GM21723 (cell line): Measurements from ENCODE around the gene SLC2A2.

ENCODE experiments used
- ATAC-seq: cut with Tn5 transposase; IDR thresholded peaks from one replicate; pipeline ENCODE4 v1.9.1; 2021; ENCODE audit warnings: mild to moderate bottlenecking, moderate library complexity; ENCODE audit not compliant: unreplicated experiment

Gene SLC2A2

GRCh38 chr3:171038342-171038741 lies 11.8 kb upstream of the SLC2A2 start:
- no peak for ATAC-seq

- no peak for ATAC-seq
Measured at GRCh38 chr3:171028779-171029232, 2.3 kb upstream of the SLC2A2 start.

GRCh38 chr3:171028025-171028778 lies 1.7 kb upstream of the SLC2A2 start:
- no peak for ATAC-seq

GRCh38 chr3:171023566-171023965 lies 3.0 kb downstream of the SLC2A2 start:
- no peak for ATAC-seq

- no peak for ATAC-seq
Measured at GRCh38 chr3:171021377-171021776, 5.1 kb downstream of the SLC2A2 start.

- ATAC-seq = no peak
Measured at GRCh38 chr3:171018156-171018935, 8.2 kb downstream of the SLC2A2 start.

- ATAC-seq = no peak
Measured at GRCh38 chr3:171013822-171014748, 12.4 kb downstream of the SLC2A2 start.

GRCh38 chr3:171011873-171012336 lies 14.6 kb downstream of the SLC2A2 start:
- ATAC-seq = no peak

GRCh38 chr3:171011109-171011872 lies 15.2 kb downstream of the SLC2A2 start:
- no peak for ATAC-seq

GRCh38 chr3:171007316-171007715 lies 19.2 kb downstream of the SLC2A2 start:
- no peak for ATAC-seq

- no peak for ATAC-seq
Measured at GRCh38 chr3:171005648-171006047, 20.9 kb downstream of the SLC2A2 start.

GRCh38 chr3:171001957-171002694 lies 24.4 kb downstream of the SLC2A2 start:
- ATAC-seq = no peak

GRCh38 chr3:171001250-171001893 lies 25.1 kb downstream of the SLC2A2 start:
- no peak for ATAC-seq

- ATAC-seq = no peak
Measured at GRCh38 chr3:171000281-171000680, 26.2 kb downstream of the SLC2A2 start.

- ATAC-seq = no peak
Measured at GRCh38 chr3:170999737-171000242, 26.7 kb downstream of the SLC2A2 start.

GRCh38 chr3:170997961-170998913 lies 28.3 kb downstream of the SLC2A2 start:
- ATAC-seq = no peak

- no peak for ATAC-seq
Measured at GRCh38 chr3:170992854-170993253, 33.7 kb downstream of the SLC2A2 start.

- no peak for ATAC-seq
Measured at GRCh38 chr3:170991664-170992063, 34.9 kb downstream of the SLC2A2 start.
